Natural killer cell (primary cell): ENCODE data around the gene TMEM132D. TPM values are rescaled to one million over a fixed set of nuclear protein-coding genes. Genes with fewer than 3 reads are reported as not detected.

ENCODE experiments used
- ATAC-seq, 3 donors: fragments of 150-1000 bp in 2 of 3; fragments of 200-7000 bp in 1 of 3; cut with Tn5 transposase; 1 replicate in 1 of 3; 2 replicates in 2 of 3; pipeline ENCODE4 v1.10.0; 2021; ENCODE audit warnings: mild to moderate bottlenecking in 2 of 3, moderate library complexity in 2 of 3
- DNase-seq, 2 donors: peaks; one replicate each; pipeline versions ENCODE4 v3.0.0 to v3.0.0-alpha.2; 2013 to 2021; ENCODE audit warnings: mixed read lengths in 1 of 2
- H3K27ac ChIP-seq: one replicate; pipeline ENCODE4 v1.5.1; 2013; ENCODE audit warnings: mild to moderate bottlenecking, low read length
- H3K27me3 ChIP-seq: one replicate; pipeline ENCODE4 v1.6.1; 2013; ENCODE audit warnings: low read length; ENCODE audit not compliant: control insufficient read depth, insufficient read depth
- H3K36me3 ChIP-seq: one replicate; pipeline ENCODE4 v1.6.1; 2013; ENCODE audit warnings: low read length; ENCODE audit not compliant: control insufficient read depth, insufficient read depth
- H3K4me1 ChIP-seq: one replicate; pipeline ENCODE4 v1.6.1; 2013; ENCODE audit warnings: low read length; ENCODE audit not compliant: control insufficient read depth, insufficient read depth
- H3K4me3 ChIP-seq: one replicate; pipeline ENCODE4 v1.5.1; 2013; ENCODE audit warnings: low read length
- H3K9me3 ChIP-seq: one replicate; pipeline ENCODE4 v1.6.1; 2013; ENCODE audit warnings: low read length; ENCODE audit not compliant: control insufficient read depth, insufficient read depth
- H3K27ac Mint-ChIP-seq, 2 donors: one replicate each; pipeline ENCODE4 v1.8.0; 2022; ENCODE audit warnings: mild to moderate bottlenecking in 2 of 2, mixed read lengths in 2 of 2, moderate library complexity in 1 of 2
- H3K27me3 Mint-ChIP-seq, 2 donors: one replicate each; pipeline ENCODE4 v1.8.0; 2022; ENCODE audit warnings: low read depth in 2 of 2, mixed read lengths in 2 of 2
- H3K36me3 Mint-ChIP-seq: one replicate; pipeline ENCODE4 v1.8.0; 2022; ENCODE audit warnings: mixed read lengths
- H3K4me1 Mint-ChIP-seq, 2 donors: one replicate each; pipeline ENCODE4 v1.8.0; 2022; ENCODE audit warnings: mixed read lengths in 2 of 2
- H3K4me3 Mint-ChIP-seq: one replicate; pipeline ENCODE4 v1.8.0; 2022; ENCODE audit warnings: mild to moderate bottlenecking, moderate library complexity, mixed read lengths
- H3K9me3 Mint-ChIP-seq, 2 donors: one replicate each; pipeline ENCODE4 v1.8.0; 2022; ENCODE audit warnings: mixed read lengths in 2 of 2
- WGBS: methylation state at CpG from one replicate; pipeline ENCODE4 v1.1.7; 2013; ENCODE audit warnings: missing lambda C conversion rate; ENCODE audit not compliant: insufficient coverage; 5-methylcytosine and 5-hydroxymethylcytosine counted together
- intact Hi-C: fragments of 100-400 bp; cut with micrococcal nuclease; formaldehyde crosslinking; loops from one replicate; pipeline ENCODE4 v1.14.2; 2022
- total RNA-seq, 4 donors: library from RNA; stranded (reverse); fragments of 120-200 nt in 1 of 4; gene quantifications; one replicate each; pipeline versions ENCODE4 v1.2.3 to v1.2.4, GENCODE V29; 2013 to 2022
- TF ChIP-seq, protein P1 (sequence below): fragments of 200-600 bp; IDR thresholded peaks from one replicate; pipeline ENCODE4 v1.8.0; 2022; ENCODE audit warnings: antibody characterized with exemption

Gene TMEM132D
- total RNA-seq, 3 donors from 2014 or later (not counting 1 experiment from before 2014, with no cell fraction given), result not detected

DNA sequence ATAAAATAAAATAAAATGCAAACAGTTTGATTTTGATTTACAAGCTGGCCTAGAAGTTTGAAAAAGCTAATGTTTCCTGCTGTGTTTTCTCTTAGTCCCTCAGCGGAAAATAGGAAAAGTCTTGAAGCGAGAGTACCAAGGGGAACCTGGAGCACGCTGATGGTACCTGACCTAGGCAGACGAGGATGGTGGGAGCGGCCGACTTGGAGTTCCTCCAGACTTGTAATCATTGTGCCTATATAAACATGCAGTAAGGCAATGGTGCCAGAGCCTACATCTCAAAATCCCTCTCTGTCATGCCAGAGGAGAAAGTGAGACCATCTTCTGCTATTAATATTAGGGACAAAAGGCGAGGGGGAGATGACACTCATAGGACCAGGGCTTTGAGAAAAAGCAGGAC lies 371.7 kb downstream of the TMEM132D start:
- Mint-ChIP-seq H3K9me3 (no peaks in the 10 kb centered on the region), H3K27me3 (peaks cover 0 to 11% of the 10 kb centered on the region in 2 donors), H3K27ac (no peak overlapping the region), H3K36me3 (no peaks in the 10 kb centered on the region), H3K4me3 (no peak overlapping the region), H3K4me1 (no peaks in the 10 kb centered on the region)
- Histone ChIP-seq H3K9me3 (no peaks in the 10 kb centered on the region), H3K36me3 (no peaks in the 10 kb centered on the region), H3K4me3 (no peak overlapping the region), H3K27ac (no peak overlapping the region), H3K27me3 (no peaks in the 10 kb centered on the region), H3K4me1 (no peaks in the 10 kb centered on the region)
- TF ChIP-seq, protein P1, sequence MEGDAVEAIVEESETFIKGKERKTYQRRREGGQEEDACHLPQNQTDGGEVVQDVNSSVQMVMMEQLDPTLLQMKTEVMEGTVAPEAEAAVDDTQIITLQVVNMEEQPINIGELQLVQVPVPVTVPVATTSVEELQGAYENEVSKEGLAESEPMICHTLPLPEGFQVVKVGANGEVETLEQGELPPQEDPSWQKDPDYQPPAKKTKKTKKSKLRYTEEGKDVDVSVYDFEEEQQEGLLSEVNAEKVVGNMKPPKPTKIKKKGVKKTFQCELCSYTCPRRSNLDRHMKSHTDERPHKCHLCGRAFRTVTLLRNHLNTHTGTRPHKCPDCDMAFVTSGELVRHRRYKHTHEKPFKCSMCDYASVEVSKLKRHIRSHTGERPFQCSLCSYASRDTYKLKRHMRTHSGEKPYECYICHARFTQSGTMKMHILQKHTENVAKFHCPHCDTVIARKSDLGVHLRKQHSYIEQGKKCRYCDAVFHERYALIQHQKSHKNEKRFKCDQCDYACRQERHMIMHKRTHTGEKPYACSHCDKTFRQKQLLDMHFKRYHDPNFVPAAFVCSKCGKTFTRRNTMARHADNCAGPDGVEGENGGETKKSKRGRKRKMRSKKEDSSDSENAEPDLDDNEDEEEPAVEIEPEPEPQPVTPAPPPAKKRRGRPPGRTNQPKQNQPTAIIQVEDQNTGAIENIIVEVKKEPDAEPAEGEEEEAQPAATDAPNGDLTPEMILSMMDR, result no peak
- DNase-seq (no peak), ATAC-seq (no peak)
- intact Hi-C loops, result no loop called here
- 85% methylated on average over 6 of the region's 7 CpGs for WGBS

DNA sequence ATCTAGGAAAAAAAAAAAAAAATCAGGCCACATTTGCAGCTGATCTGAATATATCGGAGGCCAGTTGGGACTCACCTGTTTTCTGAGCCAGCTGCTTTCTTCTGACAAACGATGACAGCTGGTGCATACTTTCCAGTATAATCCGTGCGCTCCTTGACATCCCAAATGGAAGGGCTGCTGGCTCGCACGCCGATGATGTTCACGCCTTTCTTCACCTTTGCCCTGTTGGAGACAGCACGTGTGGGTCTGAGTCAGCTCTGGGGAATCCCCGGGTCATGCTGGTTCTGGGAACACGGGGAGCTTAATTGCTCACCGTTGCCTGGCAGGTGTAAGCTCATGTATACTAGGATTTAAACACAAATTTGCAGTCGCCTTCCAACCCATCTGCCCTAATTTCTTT lies 372.8 kb downstream of the TMEM132D start:
- H3K9me3 Mint-ChIP-seq, result no peaks in the 10 kb centered on the region
- peaks cover 0 to 11% of the 10 kb centered on the region in 2 donors for H3K27me3 Mint-ChIP-seq
- no peak overlapping the region for H3K4me3 Mint-ChIP-seq
- TF ChIP-seq, protein P1, result no peak
- Histone ChIP-seq H3K27me3 (no peaks in the 10 kb centered on the region), H3K9me3 (no peaks in the 10 kb centered on the region), H3K4me1 (no peaks in the 10 kb centered on the region), H3K36me3 (no peaks in the 10 kb centered on the region), H3K4me3 (no peak overlapping the region), H3K27ac (no peak overlapping the region)
- no peak overlapping the region for H3K27ac Mint-ChIP-seq
- no peaks in the 10 kb centered on the region for H3K4me1 Mint-ChIP-seq
- WGBS, result 79% methylated on average over 13 of the region's 13 CpGs
- DNase-seq (no peak), ATAC-seq (no peak)
- intact Hi-C loops, result no loop called here
- no peaks in the 10 kb centered on the region for H3K36me3 Mint-ChIP-seq

DNA sequence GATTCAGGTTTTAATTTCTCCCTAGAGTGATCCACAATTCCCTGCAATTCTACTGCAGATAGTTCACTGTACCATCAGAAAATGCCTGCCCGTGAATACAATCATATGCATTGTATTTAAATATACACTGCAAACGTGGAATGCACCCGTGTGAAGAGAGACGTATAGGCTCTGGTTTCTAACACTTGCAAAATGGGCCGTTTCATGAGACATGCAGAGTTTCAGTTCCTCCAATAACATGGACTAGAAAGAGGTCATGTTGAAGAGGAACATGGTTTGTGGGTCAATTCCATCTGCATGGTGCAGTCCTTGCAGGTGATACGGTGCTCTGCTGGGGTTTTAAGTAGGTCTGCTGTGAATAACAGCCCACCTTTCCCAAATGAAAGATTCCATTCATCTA lies 373.3 kb downstream of the TMEM132D start:
- peaks cover 0 to 11% of the 10 kb centered on the region in 2 donors for H3K27me3 Mint-ChIP-seq
- intact Hi-C loops, result no loop called here
- WGBS, result 75% methylated on average over 6 of the region's 6 CpGs
- H3K4me1 ChIP-seq, result no peaks in the 10 kb centered on the region
- ATAC-seq (no peak), DNase-seq (no peak)
- H3K9me3 Mint-ChIP-seq, result no peaks in the 10 kb centered on the region
- no peaks in the 10 kb centered on the region for H3K36me3 ChIP-seq
- TF ChIP-seq, protein P1, result no peak
- H3K27ac Mint-ChIP-seq, result no peak overlapping the region
- no peaks in the 10 kb centered on the region for H3K27me3 ChIP-seq
- H3K4me3 ChIP-seq, result no peak overlapping the region
- no peaks in the 10 kb centered on the region for H3K9me3 ChIP-seq
- no peaks in the 10 kb centered on the region for H3K4me1 Mint-ChIP-seq
- no peak overlapping the region for H3K27ac ChIP-seq
- H3K4me3 Mint-ChIP-seq, result no peak overlapping the region
- H3K36me3 Mint-ChIP-seq, result no peaks in the 10 kb centered on the region

DNA sequence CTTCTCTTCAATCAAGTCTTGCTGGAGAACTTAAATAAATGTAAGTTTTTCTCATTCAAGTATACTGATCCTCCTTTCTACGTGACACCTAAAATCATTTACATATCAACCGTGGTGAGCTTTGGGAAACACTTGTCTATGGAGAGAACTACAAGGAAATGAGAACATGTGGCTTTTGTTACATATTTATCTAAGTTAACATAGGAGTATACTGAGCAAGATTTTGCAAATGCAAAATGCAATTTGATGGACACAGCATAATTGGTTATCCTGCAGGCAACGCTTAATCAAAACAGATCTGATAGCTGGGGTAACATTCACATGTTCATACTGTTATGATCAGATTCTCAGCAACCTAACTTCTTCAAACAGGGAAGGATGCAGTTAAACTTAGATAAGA lies 376.3 kb downstream of the TMEM132D start:
- Mint-ChIP-seq H3K4me1 (no peaks in the 10 kb centered on the region), H3K27ac (no peak overlapping the region), H3K9me3 (no peaks in the 10 kb centered on the region), H3K27me3 (peaks cover 0 to 11% of the 10 kb centered on the region in 2 donors), H3K4me3 (no peak overlapping the region), H3K36me3 (no peaks in the 10 kb centered on the region)
- TF ChIP-seq, protein P1, result no peak
- H3K27me3 ChIP-seq, result no peaks in the 10 kb centered on the region
- no peaks in the 10 kb centered on the region for H3K9me3 ChIP-seq
- no peak for ATAC-seq
- no peak overlapping the region for H3K27ac ChIP-seq
- H3K4me3 ChIP-seq, result no peak overlapping the region
- no peaks in the 10 kb centered on the region for H3K36me3 ChIP-seq
- intact Hi-C loops, result no loop called here
- WGBS, result 84% methylated on average over 1 of the region's 3 CpGs
- no peak for DNase-seq
- no peaks in the 10 kb centered on the region for H3K4me1 ChIP-seq
